Left lung (tissue), 10 donors: Measurements from ENCODE around the gene OR8B8. TPM values are rescaled to one million over a fixed set of nuclear protein-coding genes. Genes with fewer than 3 reads are reported as not detected.

Experiments
- ATAC-seq: fragments of 200-7000 bp; cut with Tn5 transposase; one replicate; pipeline ENCODE4 v1.9.1; 2020; ENCODE audit warnings: moderate library complexity
- DNase-seq, 4 donors: peaks; one replicate each; pipeline ENCODE4 v3.0.0-alpha.2; 2013 to 2020
- H3K27ac ChIP-seq, 2 donors: fragments of 200-600 bp; sonication (generic) in 1 of 2; one replicate each; pipeline versions ENCODE4 v1.5.0 to v1.8.0; 2020 to 2021
- H3K27me3 ChIP-seq, 2 donors: fragments of 200-600 bp; sonication (generic) in 1 of 2; one replicate each; pipeline versions ENCODE4 v1.5.0 to v1.8.0; 2020 to 2021
- H3K36me3 ChIP-seq, 2 donors: fragments of 200-600 bp; sonication (generic) in 1 of 2; one replicate each; pipeline versions ENCODE4 v1.5.0 to v1.8.0; 2020 to 2021
- H3K4me1 ChIP-seq, 2 donors: fragments of 200-600 bp; one replicate each; pipeline ENCODE4 v1.8.0; 2021
- H3K4me3 ChIP-seq, 2 donors: fragments of 200-600 bp; sonication (generic) in 1 of 2; one replicate each; pipeline versions ENCODE4 v1.5.0 to v1.8.0; 2020 to 2021; ENCODE audit warnings: mild to moderate bottlenecking in 1 of 2
- H3K9me3 ChIP-seq, 2 donors: fragments of 200-600 bp; sonication (generic) in 1 of 2; one replicate each; pipeline versions ENCODE4 v1.5.0 to v1.8.0; 2020 to 2021
- CTCF ChIP-seq, 2 donors: fragments of 200-600 bp; sonication (generic) in 1 of 2; IDR thresholded peaks; one replicate each; pipeline versions ENCODE4 v1.5.0 to v1.8.0; 2021; ENCODE audit warnings: antibody characterized with exemption in 2 of 2
- intact Hi-C, 2 donors: fragments of 100-400 bp; cut with DNase I; formaldehyde crosslinking; loops; one replicate each; pipeline versions ENCODE4 v1.11.2 to v1.14.2; 2022
- polyA plus RNA-seq, 6 donors: library from polyadenylated mRNA; unstranded; fragments of 120-200 nt; gene quantifications; one replicate each; pipeline ENCODE4 v1.2.1, GENCODE V29; 2013; ENCODE audit not compliant: insufficient read length in 6 of 6
- total RNA-seq, 2 donors: library from RNA; stranded (reverse); fragmentation: NEBNext Ultra II Directional; extraction: Animal tissue kit (Norgen Biotek cat#: 25700); gene quantifications; one replicate each; pipeline ENCODE4 v1.2.1, GENCODE V29; 2021
- donor health status: DM: no; HTN: yes; CAD: no.
- donor health status: DM: no; HTN: no; CAD: no.

The OR8B8 gene
- total and polyA plus RNA-seq, 8 donors = 0.04 TPM; not detected in 7

- intact Hi-C loops = no loop called here
- Histone ChIP-seq H3K4me1 (no peaks in the 10 kb centered on the region), H3K27me3 (no peaks in the 10 kb centered on the region), H3K27ac (no peak overlapping the region), H3K4me3 (no peak overlapping the region), H3K36me3 (no peaks in the 10 kb centered on the region), H3K9me3 (no peaks in the 10 kb centered on the region)
- no peak for TF ChIP-seq CTCF (IDR thresholded peaks at IDR 0.05)
- ATAC-seq (no peak), DNase-seq (no peak)
Observed at GRCh38 chr11:124442442-124442841, 3.1 kb downstream of the OR8B8 start.

- Histone ChIP-seq H3K36me3 (no peaks in the 10 kb centered on the region), H3K27me3 (no peaks in the 10 kb centered on the region), H3K27ac (no peak overlapping the region), H3K9me3 (no peaks in the 10 kb centered on the region), H3K4me3 (no peak overlapping the region), H3K4me1 (no peaks in the 10 kb centered on the region)
- peak in 1 of 4 donors; percentile 8 for DNase-seq
- ATAC-seq = no peak
- intact Hi-C loops = no loop called here
- no peak for TF ChIP-seq CTCF (IDR thresholded peaks at IDR 0.05)
Observed at GRCh38 chr11:124441519-124441918, 4.0 kb downstream of the OR8B8 start.

GRCh38 chr11:124441081-124441480 is 4.4 kb downstream of the OR8B8 start:
- no peak for ATAC-seq
- Histone ChIP-seq H3K4me1 (no peaks in the 10 kb centered on the region), H3K27me3 (no peaks in the 10 kb centered on the region), H3K9me3 (no peaks in the 10 kb centered on the region), H3K4me3 (no peak overlapping the region), H3K36me3 (no peaks in the 10 kb centered on the region), H3K27ac (no peak overlapping the region)
- no peak for TF ChIP-seq CTCF (IDR thresholded peaks at IDR 0.05)
- intact Hi-C loops = no loop called here
- peak in 1 of 4 donors; percentile 33 for DNase-seq

GRCh38 chr11:124440608-124441007 is 4.9 kb downstream of the OR8B8 start:
- intact Hi-C loops = no loop called here
- ATAC-seq (no peak), DNase-seq (no peak)
- no peak overlapping the region for H3K4me3 ChIP-seq
- H3K4me1 ChIP-seq = no peaks in the 10 kb centered on the region
- no peak for TF ChIP-seq CTCF (IDR thresholded peaks at IDR 0.05)
- H3K9me3 ChIP-seq = no peaks in the 10 kb centered on the region
- no peaks in the 10 kb centered on the region for H3K36me3 ChIP-seq
- no peaks in the 10 kb centered on the region for H3K27me3 ChIP-seq
- no peak overlapping the region for H3K27ac ChIP-seq

GRCh38 chr11:124434699-124435098 is 10.8 kb downstream of the OR8B8 start:
- Histone ChIP-seq H3K27me3 (no peaks in the 10 kb centered on the region), H3K4me3 (no peak overlapping the region), H3K27ac (no peak overlapping the region), H3K9me3 (peaks cover 0 to 4% of the 10 kb centered on the region in 2 donors), H3K4me1 (no peaks in the 10 kb centered on the region), H3K36me3 (no peaks in the 10 kb centered on the region)
- no peak for TF ChIP-seq CTCF (IDR thresholded peaks at IDR 0.05)
- intact Hi-C loops = no loop called here
- no peak for ATAC-seq
- no peak for DNase-seq
